ENCODE measurements around the gene STYX.

DNA sequence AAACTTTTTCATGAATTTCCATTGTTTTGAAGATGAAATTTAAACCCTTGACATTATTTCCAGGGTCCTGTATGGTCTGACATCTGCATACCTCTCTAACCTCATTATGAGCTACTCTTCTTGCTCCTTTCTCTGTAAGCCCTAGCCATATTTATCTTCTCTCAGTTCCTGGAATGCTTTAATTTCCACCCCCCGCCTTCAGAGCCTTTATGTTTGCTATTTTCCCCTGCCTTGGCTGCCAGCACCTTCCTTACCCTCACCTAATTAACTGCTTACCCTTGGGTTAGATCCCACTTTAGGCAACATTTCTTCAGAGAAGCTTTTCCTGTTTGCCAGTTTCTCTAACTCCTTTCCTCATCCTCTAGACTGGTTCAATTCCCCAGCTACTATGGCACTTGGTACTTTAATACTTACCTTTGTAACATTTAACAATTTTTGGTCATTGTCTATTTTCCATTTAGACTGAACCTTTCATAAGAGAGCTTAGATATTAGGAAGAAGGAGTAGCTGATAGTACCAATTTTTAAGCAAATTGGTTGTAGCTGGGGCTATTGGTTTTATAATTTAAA lies 6.0 kb downstream of the STYX start:
- TF ChIP-seq CTCF (IDR thresholded peaks at IDR 0.05) (no peak), EP300 (IDR thresholded peaks at IDR 0.05) (no peak), POLR2A (IDR thresholded peaks at IDR 0.05) (no peak)
